HepG2 (cell line): ENCODE measurements around the gene POLDIP3. TPM values are rescaled to one million over a fixed set of nuclear protein-coding genes. Genes with fewer than 3 reads are reported as not detected.

Source experiments
- AKAP8 ChIP-seq: sonication (generic); formaldehyde crosslinking; IDR thresholded peaks from 2 replicates; pipeline ENCODE4 v1.5.1; 2020; ENCODE audit warnings: mild to moderate bottlenecking, missing genetic modification reagents
- IKZF1 ChIP-seq: fragments of 450-650 bp; IDR thresholded peaks from 2 replicates; pipeline ENCODE4 v1.7.1; 2016
- JUN ChIP-seq: sonication (generic); formaldehyde crosslinking; IDR thresholded peaks from 2 replicates; pipeline ENCODE4 v1.4.0; 2020; ENCODE audit warnings: mild to moderate bottlenecking, missing genetic modification reagents
- KDM5A ChIP-seq: fragments of 200-600 bp; sonication (generic); IDR thresholded peaks from 2 replicates; pipeline ENCODE4 v1.7.0; 2018; ENCODE audit warnings: antibody characterized with exemption, mild to moderate bottlenecking, low read length, borderline replicate concordance
- KLF11 ChIP-seq: IDR thresholded peaks from 2 replicates; pipeline ENCODE4 v1.6.1; 2016; ENCODE audit warnings: missing compliant biosample characterization
- PAF1 ChIP-seq: IDR thresholded peaks from 2 replicates; pipeline ENCODE4 v1.6.1; 2016; ENCODE audit warnings: missing genetic modification reagents, missing compliant biosample characterization
- POLR2AphosphoS2 ChIP-seq: IDR thresholded peaks from 2 replicates; pipeline ENCODE4 v1.6.1; 2011; ENCODE audit warnings: low read depth, low read length, improper control_type of control experiment
- SRSF4 ChIP-seq: fragments of 200-400 bp; formaldehyde crosslinking; IDR thresholded peaks from one replicate; pipeline ENCODE4 v1.6.1; 2018; ENCODE audit warnings: mild to moderate bottlenecking, low read depth, low read length, moderate library complexity; ENCODE audit not compliant: poor library complexity, severe bottlenecking
- SRSF9 ChIP-seq: fragments of 200-400 bp; formaldehyde crosslinking; IDR thresholded peaks from 2 replicates; pipeline ENCODE4 v1.6.1; 2018; ENCODE audit warnings: borderline replicate concordance, mild to moderate bottlenecking, low read depth, low read length; ENCODE audit not compliant: insufficient read depth, poor library complexity, severe bottlenecking
- ZFP41 ChIP-seq: sonication (generic); formaldehyde crosslinking; IDR thresholded peaks from 2 replicates; pipeline ENCODE4 v1.4.0; 2020; ENCODE audit warnings: mild to moderate bottlenecking, missing genetic modification reagents, borderline replicate concordance
- ZNF564 ChIP-seq: sonication (generic); formaldehyde crosslinking; IDR thresholded peaks from 2 replicates; pipeline ENCODE4 v1.8.1; 2023; ENCODE audit warnings: mild to moderate bottlenecking, missing genetic modification reagents
- ZNF570 ChIP-seq: sonication (generic); formaldehyde crosslinking; IDR thresholded peaks from 2 replicates; pipeline ENCODE4 v1.4.0; 2020; ENCODE audit warnings: mild to moderate bottlenecking, missing genetic modification reagents, borderline replicate concordance
- ZNF790 ChIP-seq: sonication (generic); formaldehyde crosslinking; IDR thresholded peaks from 2 replicates; pipeline ENCODE4 v1.8.0; 2022; ENCODE audit warnings: missing genetic modification reagents, mild to moderate bottlenecking, borderline replicate concordance
- polyA plus RNA-seq, 8 experiments: library from polyadenylated mRNA; depleted of rRNA in 3 of 8; stranded (reverse) in 7 of 8; unstranded in 1 of 8; fragments of >200 nt; fragmentation: Illumina TruSeq in 4 of 8; extraction: Trizol in 4 of 8; gene quantifications; 2 replicates each; pipeline versions ENCODE4 v1.2.1 to v1.2.3, GENCODE V29; 2011 to 2016; ENCODE audit warnings: low read depth in 4 of 8, missing spikeins in 1 of 8, mixed read lengths in 1 of 8; ENCODE audit not compliant: insufficient read depth in 1 of 8
- total RNA-seq, 5 experiments: library from RNA; depleted of rRNA; stranded (reverse); fragments of >200 nt; fragmentation: Illumina TruSeq; extraction: Trizol; gene quantifications; 2 replicates each; pipeline ENCODE4 v1.2.3, GENCODE V29; 2016; ENCODE audit warnings: low read depth in 1 of 5
- TF ChIP-seq, protein P1 (sequence below): sonication (generic); formaldehyde crosslinking; conservative IDR thresholded peaks from 2 replicates; pipeline ENCODE4 v1.8.0; 2022; ENCODE audit warnings: mild to moderate bottlenecking, moderate library complexity, missing genetic modification reagents
- TF ChIP-seq, protein P2 (sequence below): IDR thresholded peaks from 2 replicates; pipeline ENCODE4 v1.6.1; 2012; ENCODE audit warnings: low read length, improper control_type of control experiment
- TF ChIP-seq, protein P3 (sequence below): sonication (generic); formaldehyde crosslinking; IDR thresholded peaks from 2 replicates; pipeline ENCODE4 v1.5.0; 2020; ENCODE audit warnings: missing genetic modification reagents
- TF ChIP-seq, protein P4 (sequence below): sonication (generic); formaldehyde crosslinking; IDR thresholded peaks from 2 replicates; pipeline ENCODE4 v1.5.0; 2020; ENCODE audit warnings: missing genetic modification reagents, mild to moderate bottlenecking, borderline replicate concordance
- TF ChIP-seq, protein P5 (sequence below): sonication (generic); formaldehyde crosslinking; IDR thresholded peaks from 2 replicates; pipeline ENCODE4 v1.8.0; 2022; ENCODE audit warnings: missing genetic modification reagents, mild to moderate bottlenecking, inconsistent platforms, borderline replicate concordance
- TF ChIP-seq, protein P6 (sequence below): sonication (generic); formaldehyde crosslinking; IDR thresholded peaks from 2 replicates; pipeline ENCODE4 v1.4.0; 2020; ENCODE audit warnings: mild to moderate bottlenecking, missing genetic modification reagents

The POLDIP3 gene
- total and polyA plus RNA-seq, 2 of the 13 experiments (the other 11 are each of a cell fraction or from before 2014, with no cell fraction given): 45.8 to 47.4 TPM

DNA sequence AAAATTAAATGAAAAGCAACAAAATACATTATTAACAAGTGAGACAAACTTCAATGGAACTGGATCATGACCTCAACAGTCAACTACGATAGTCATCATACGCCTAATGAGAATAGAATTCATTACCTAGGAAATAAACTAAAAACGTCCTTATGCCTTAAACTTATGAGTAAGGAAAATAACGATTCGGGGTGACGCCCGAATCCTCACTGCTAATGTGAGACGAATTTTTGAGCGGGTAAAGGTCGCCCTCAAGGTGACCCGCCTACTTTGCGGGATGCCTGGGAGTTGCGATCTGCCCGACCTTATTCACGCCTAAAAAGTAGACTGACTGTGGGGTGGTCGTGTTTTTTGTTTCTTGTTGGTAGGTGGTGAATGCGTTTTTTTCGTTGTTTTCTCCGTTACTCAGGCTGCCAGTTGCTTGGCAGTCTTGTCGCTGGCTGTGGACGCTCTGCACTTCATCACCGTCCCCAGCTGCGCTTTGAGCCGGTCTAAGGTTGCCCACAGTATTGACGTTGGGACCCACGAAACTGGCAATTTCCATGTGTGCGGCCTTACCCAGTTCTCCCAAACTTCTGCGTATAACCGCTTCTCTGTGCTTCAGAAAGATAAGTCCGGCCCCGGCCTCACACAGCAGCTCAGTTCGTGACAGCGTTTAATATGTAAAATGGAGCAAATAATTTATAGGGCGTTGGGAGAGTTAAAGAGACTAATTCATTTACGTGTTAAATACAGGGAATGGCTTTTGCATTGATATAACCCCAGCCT is 593 bp upstream of the POLDIP3 start (continued):
- TF ChIP-seq, protein P1, sequence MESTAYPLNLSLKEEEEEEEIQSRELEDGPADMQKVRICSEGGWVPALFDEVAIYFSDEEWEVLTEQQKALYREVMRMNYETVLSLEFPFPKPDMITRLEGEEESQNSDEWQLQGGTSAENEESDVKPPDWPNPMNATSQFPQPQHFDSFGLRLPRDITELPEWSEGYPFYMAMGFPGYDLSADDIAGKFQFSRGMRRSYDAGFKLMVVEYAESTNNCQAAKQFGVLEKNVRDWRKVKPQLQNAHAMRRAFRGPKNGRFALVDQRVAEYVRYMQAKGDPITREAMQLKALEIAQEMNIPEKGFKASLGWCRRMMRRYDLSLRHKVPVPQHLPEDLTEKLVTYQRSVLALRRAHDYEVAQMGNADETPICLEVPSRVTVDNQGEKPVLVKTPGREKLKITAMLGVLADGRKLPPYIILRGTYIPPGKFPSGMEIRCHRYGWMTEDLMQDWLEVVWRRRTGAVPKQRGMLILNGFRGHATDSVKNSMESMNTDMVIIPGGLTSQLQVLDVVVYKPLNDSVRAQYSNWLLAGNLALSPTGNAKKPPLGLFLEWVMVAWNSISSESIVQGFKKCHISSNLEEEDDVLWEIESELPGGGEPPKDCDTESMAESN (CRISPR knock-in tag): peak; percentile 88
- TF ChIP-seq ZFP41 (CRISPR knock-in tag) (peak; percentile 47; the same call in 1 of the 2 replicates), KLF11 (CRISPR knock-in tag) (peak; percentile 85; the same call in 1 of the 2 replicates), ZNF564 (CRISPR knock-in tag) (peak; percentile 41), SRSF4 (no peak), SRSF9 (no peak), POLR2AphosphoS2 (peak; percentile 100), PAF1 (peak; percentile 89), JUN (peak; percentile 35), ZNF790 (no peak), ZNF570 (peak; percentile 79; the same call in 1 of the 2 replicates), AKAP8 (peak; percentile 82), IKZF1 (no peak), KDM5A (no peak)
- TF ChIP-seq, protein P2, sequence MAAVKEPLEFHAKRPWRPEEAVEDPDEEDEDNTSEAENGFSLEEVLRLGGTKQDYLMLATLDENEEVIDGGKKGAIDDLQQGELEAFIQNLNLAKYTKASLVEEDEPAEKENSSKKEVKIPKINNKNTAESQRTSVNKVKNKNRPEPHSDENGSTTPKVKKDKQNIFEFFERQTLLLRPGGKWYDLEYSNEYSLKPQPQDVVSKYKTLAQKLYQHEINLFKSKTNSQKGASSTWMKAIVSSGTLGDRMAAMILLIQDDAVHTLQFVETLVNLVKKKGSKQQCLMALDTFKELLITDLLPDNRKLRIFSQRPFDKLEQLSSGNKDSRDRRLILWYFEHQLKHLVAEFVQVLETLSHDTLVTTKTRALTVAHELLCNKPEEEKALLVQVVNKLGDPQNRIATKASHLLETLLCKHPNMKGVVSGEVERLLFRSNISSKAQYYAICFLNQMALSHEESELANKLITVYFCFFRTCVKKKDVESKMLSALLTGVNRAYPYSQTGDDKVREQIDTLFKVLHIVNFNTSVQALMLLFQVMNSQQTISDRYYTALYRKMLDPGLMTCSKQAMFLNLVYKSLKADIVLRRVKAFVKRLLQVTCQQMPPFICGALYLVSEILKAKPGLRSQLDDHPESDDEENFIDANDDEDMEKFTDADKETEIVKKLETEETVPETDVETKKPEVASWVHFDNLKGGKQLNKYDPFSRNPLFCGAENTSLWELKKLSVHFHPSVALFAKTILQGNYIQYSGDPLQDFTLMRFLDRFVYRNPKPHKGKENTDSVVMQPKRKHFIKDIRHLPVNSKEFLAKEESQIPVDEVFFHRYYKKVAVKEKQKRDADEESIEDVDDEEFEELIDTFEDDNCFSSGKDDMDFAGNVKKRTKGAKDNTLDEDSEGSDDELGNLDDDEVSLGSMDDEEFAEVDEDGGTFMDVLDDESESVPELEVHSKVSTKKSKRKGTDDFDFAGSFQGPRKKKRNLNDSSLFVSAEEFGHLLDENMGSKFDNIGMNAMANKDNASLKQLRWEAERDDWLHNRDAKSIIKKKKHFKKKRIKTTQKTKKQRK: no peak
- TF ChIP-seq, protein P3, sequence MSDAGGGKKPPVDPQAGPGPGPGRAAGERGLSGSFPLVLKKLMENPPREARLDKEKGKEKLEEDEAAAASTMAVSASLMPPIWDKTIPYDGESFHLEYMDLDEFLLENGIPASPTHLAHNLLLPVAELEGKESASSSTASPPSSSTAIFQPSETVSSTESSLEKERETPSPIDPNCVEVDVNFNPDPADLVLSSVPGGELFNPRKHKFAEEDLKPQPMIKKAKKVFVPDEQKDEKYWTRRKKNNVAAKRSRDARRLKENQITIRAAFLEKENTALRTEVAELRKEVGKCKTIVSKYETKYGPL (CRISPR knock-in tag): peak; percentile 56; the same call in 1 of the 2 replicates
- TF ChIP-seq, protein P4, sequence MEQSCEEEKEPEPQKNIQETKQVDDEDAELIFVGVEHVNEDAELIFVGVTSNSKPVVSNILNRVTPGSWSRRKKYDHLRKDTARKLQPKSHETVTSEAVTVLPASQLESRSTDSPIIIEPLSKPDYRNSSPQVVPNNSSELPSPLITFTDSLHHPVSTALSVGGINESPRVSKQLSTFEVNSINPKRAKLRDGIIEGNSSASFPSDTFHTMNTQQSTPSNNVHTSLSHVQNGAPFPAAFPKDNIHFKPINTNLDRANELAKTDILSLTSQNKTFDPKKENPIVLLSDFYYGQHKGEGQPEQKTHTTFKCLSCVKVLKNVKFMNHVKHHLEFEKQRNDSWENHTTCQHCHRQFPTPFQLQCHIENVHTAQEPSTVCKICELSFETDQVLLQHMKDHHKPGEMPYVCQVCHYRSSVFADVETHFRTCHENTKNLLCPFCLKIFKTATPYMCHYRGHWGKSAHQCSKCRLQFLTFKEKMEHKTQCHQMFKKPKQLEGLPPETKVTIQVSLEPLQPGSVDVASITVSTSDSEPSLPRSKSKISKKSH: no peak
- TF ChIP-seq, protein P5, sequence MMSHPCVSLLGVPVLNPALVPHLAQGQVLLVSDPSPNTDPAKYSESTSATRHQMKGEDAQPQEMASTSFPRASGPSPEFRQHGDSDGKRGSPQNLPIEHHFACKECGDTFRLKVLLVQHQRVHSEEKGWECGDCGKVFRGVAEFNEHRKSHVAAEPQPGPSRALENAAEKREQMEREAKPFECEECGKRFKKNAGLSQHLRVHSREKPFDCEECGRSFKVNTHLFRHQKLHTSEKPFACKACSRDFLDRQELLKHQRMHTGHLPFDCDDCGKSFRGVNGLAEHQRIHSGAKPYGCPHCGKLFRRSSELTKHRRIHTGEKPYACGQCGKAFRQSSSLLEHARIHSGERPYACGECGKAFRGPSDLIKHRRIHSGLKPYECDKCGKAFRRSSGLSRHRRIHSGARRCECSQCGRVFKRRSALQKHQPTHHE (CRISPR knock-in tag): peak; percentile 98; the same call in 1 of the 2 replicates
- TF ChIP-seq, protein P6, sequence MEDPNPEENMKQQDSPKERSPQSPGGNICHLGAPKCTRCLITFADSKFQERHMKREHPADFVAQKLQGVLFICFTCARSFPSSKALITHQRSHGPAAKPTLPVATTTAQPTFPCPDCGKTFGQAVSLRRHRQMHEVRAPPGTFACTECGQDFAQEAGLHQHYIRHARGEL (CRISPR knock-in tag): no peak
